Measurements from ENCODE around the gene SRPRB. TPM values are rescaled to one million over a fixed set of nuclear protein-coding genes. Genes with fewer than 3 reads are reported as not detected.

The SRPRB gene
- total RNA-seq, result 10 to 100 TPM; 13.8 to 32.1 (median 24.4) TPM

DNA sequence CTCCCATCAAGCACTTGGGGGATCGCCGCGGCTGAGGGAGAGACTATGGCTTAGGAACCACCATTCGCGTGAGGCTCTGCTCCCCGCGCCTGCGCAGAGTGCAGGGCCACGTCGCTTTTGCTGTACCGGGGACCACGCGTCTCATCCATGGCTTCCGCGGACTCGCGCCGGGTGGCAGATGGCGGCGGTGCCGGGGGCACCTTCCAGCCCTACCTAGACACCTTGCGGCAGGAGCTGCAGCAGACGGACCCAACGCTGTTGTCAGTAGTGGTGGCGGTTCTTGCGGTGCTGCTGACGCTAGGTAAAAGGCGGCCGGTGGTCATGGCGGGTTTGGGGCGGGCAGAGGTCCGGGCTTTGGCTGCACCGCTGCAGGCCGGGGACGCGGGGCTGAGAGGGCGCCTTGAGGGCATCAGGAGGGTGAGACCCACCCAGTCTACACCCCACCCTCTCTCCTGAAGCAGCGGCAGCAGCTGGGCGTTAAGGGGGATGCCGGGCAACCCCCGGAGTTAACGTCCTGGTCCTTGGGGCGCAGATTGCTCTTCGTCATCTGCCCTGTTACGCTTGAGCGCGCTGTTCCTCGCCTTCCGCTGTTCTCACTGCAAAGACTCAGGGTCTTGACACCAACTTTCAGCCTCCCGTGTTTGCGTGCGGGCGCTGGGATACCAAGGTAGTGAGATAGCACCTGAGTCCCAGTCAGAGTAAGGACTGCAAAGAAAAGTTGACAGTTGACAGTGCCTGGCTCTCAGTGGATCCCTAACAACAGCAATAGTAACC is at the start of gene SRPRB:
Gene SRPRB (plus strand): TSS at position 114 of the 774 bp plus-strand sequence. CDS start 34 bp downstream, at position 148.
- peak; percentile 99 for ATAC-seq
- no CpG with 5 or more reads among the region's 53 CpGs for WGBS, 2 donors (ENCODE audit: low coverage in 1 of 2)
- H3K9me3 ChIP-seq, result no peaks in the 10 kb centered on the region
- TF ChIP-seq POLR2A (IDR thresholded peaks at IDR 0.05) (peak; percentile 42 to 55), EP300 (IDR thresholded peaks at IDR 0.05) (no peak), POLR2AphosphoS5 (IDR thresholded peaks at IDR 0.05) (peak; percentile 79), CTCF (IDR thresholded peaks at IDR 0.05) (peak in 2 of 4 experiments; percentile 5 to 33)
- H3K27me3 ChIP-seq, result no peaks in the 10 kb centered on the region
- peaks cover 0 to 33% of the 10 kb centered on the region in 2 donors for H3K36me3 ChIP-seq
- H3K27ac ChIP-seq, result peak within 1 kb of the TSS; percentile 14 to 82 (median 80)
- H3K4me1 ChIP-seq, result peaks cover 0 to 29% (median 0%) of the 10 kb centered on the region in 3 donors
- H3K4me3 ChIP-seq, result peak within 1 kb of the TSS; percentile 80 to 82

DNA sequence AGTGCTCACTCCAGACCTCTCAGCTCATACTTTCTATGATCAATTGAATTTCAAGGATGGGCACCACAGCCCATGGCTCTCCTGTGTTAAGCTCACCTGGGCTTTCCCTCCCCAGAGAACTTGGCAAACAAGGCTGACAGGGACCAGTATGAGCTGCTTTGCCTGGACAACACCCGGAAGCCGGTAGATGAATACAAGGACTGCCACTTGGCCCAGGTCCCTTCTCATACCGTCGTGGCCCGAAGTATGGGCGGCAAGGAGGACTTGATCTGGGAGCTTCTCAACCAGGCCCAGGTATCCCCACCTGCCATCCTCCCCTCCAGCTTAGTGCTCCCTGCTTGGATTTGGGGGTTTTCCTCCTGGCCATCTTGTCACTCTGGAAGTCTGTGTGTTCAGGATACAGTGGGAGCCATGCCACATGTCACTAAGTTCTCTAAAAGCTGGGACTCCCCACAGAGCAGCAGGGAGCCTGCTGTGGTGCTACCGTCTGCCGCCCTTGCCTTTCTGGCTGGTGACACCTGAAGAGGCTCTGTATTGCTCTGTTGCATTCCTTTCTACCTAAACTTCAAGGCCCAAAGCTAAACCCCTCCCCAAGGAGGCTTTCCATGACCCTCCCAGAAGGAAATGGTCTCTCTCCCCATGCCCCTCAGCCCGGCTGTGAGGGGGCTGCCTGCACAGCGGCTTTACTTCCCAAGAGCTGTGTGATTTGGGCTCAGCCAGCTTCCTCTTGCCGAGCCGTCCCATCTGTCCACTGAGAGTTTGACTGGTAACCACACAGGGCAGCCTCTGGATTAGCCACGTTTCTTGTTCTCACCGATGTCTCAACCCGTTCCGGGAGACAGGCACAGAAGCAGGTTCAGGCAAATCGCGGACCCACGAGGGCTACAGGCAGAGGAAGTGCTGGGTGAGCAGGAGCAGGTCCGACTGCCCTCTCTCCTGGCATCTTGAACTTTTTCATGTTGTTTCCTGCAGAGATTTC is 48.6 kb upstream of the SRPRB start:
- no peak overlapping the region for H3K27ac ChIP-seq
- H3K4me3 ChIP-seq, result no peak overlapping the region
- no peak for ATAC-seq
- no peaks in the 10 kb centered on the region for H3K27me3 ChIP-seq
- H3K36me3 ChIP-seq, result no peaks in the 10 kb centered on the region
- no peak for TF ChIP-seq CTCF (IDR thresholded peaks at IDR 0.05)
- TF ChIP-seq POLR2A (IDR thresholded peaks at IDR 0.05), result no peak
- TF ChIP-seq POLR2AphosphoS5 (IDR thresholded peaks at IDR 0.05), result no peak
- TF ChIP-seq EP300 (IDR thresholded peaks at IDR 0.05), result no peak
- no peaks in the 10 kb centered on the region for H3K9me3 ChIP-seq
- WGBS, 2 donors (ENCODE audit: low coverage in 1 of 2), result 78 to 82% methylated on average over 8 to 13 of the region's 20 CpGs
- H3K4me1 ChIP-seq, result no peaks in the 10 kb centered on the region

DNA sequence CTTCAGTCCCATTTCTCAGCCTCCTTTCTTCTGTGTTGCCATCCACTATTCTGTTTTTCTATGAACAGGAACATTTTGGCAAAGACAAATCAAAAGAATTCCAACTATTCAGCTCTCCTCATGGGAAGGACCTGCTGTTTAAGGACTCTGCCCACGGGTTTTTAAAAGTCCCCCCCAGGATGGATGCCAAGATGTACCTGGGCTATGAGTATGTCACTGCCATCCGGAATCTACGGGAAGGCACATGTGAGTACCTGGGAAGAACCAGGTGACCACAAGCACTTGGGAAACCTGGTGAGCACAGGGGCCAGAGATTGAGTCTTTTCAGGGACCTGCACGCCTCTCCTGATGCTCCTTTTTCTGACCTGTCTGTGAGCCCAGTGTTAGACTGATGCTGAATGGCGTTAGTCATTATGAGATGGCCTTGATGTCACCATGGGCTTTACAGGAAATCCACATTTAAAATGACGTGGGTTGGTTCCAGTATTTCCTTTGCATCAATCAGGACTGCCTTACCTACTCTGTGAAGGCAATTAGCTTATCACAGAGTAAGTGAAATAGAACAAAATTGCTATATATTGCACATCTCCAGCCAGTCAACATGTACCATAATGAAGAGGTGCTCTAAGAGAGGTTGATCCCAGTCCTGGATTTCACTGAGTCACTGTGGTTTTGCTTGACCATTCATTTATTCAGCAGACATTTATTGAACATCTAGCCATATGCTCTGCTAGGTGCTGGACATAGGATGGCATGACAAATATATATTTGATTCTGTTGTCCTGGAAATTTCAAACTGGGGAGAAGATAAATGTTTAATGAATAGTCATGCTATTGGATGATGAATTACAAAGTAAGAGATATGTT is 47.7 kb upstream of the SRPRB start:
- whole genome bisulfite sequencing, 2 donors (ENCODE audit: low coverage in 1 of 2), result 67 to 75% methylated on average over 5 to 6 of the region's 6 CpGs
- Histone ChIP-seq H3K36me3 (no peaks in the 10 kb centered on the region), H3K27me3 (no peaks in the 10 kb centered on the region), H3K4me1 (no peaks in the 10 kb centered on the region), H3K27ac (no peak overlapping the region), H3K4me3 (no peak overlapping the region), H3K9me3 (no peaks in the 10 kb centered on the region)
- no peak for ATAC-seq
- TF ChIP-seq POLR2AphosphoS5 (IDR thresholded peaks at IDR 0.05) (no peak), EP300 (IDR thresholded peaks at IDR 0.05) (no peak), POLR2A (IDR thresholded peaks at IDR 0.05) (no peak), CTCF (IDR thresholded peaks at IDR 0.05) (no peak)

DNA sequence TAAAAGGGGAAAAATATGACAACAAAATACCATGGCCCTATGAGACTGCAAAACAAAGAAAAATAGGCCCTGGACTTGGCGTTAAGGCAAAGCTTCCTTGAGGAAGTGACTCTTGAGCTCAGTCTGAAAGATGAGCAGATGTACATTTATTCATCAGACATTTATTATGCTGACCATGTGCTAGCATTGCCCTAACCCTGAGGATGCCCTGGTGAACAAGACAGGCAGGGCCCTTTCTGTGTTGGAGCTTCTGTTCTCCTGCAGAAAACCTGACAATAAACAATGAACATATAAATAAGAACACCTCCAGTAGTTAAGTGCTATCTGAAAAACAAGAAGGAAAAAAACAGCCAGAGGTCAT is 47.1 kb upstream of the SRPRB start:
- no peaks in the 10 kb centered on the region for H3K9me3 ChIP-seq
- no peak overlapping the region for H3K4me3 ChIP-seq
- WGBS, 2 donors (ENCODE audit: low coverage in 1 of 2), result 70 to 82% methylated on average over 1 of the region's 1 CpG
- H3K27ac ChIP-seq, result no peak overlapping the region
- no peaks in the 10 kb centered on the region for H3K36me3 ChIP-seq
- ATAC-seq, result no peak
- H3K4me1 ChIP-seq, result no peaks in the 10 kb centered on the region
- H3K27me3 ChIP-seq, result no peaks in the 10 kb centered on the region
- TF ChIP-seq EP300 (IDR thresholded peaks at IDR 0.05) (no peak), POLR2AphosphoS5 (IDR thresholded peaks at IDR 0.05) (no peak), POLR2A (IDR thresholded peaks at IDR 0.05) (no peak), CTCF (IDR thresholded peaks at IDR 0.05) (no peak)
